Measurements from ENCODE around the gene COX7A1.

GRCh38 chr19:36103040-36103626 lies 49.1 kb downstream of the COX7A1 start:
- TF ChIP-seq POLR2A (IDR thresholded peaks at IDR 0.05): no peak
- no peak for TF ChIP-seq CTCF (IDR thresholded peaks at IDR 0.05)
